Umbilical cord (tissue), 2 donors: ENCODE data around the gene DONSON. TPM values are rescaled to one million over a fixed set of nuclear protein-coding genes. Genes with fewer than 3 reads are reported as not detected.
A peak's percentile ranks its signal among the peaks of the same experiment; 100 is the strongest.

Experiments
- DNase-seq: peaks from one replicate; pipeline ENCODE4 v3.0.0-alpha.2; 2015; ENCODE audit warnings: low spot score
- total RNA-seq: library from RNA; depleted of rRNA; stranded (reverse); fragments of >200 nt; gene quantifications from one replicate; pipeline ENCODE4 v1.2.3, GENCODE V29; 2014; ENCODE audit warnings: low replicate concordance; ENCODE audit not compliant: insufficient read depth

Gene DONSON
- total RNA-seq, 1 donor from 2014 or later: 15.2 TPM

- peak; percentile 86 for DNase-seq
These were observed 46.5 kb downstream of the DONSON start, which contains the start of gene GART for GRCh38 chr21:33541756-33542639. Gene GART, minus strand, starts transcription at chr21:33542117. Its CDS starts 2,802 bp downstream, at chr21:33539315.

GRCh38 chr21:33541105-33541711 lies 47.3 kb downstream of the DONSON start:
- no peak for DNase-seq

- no peak for DNase-seq
These were observed 47.8 kb downstream of the DONSON start for GRCh38 chr21:33540711-33541104.

GRCh38 chr21:33539616-33540015 lies 48.9 kb downstream of the DONSON start:
- no peak for DNase-seq

GRCh38 chr21:33537212-33537611 lies 51.3 kb downstream of the DONSON start:
- no peak for DNase-seq

- DNase-seq: no peak
These were observed 57.5 kb downstream of the DONSON start for GRCh38 chr21:33531007-33531406.

Other genes with a start within 250 kb of the DONSON start
- gene IFNGR2, start 185.3 kb downstream of the DONSON start, total RNA-seq: 85.2 TPM
- gene TMEM50B, start 108.7 kb downstream of the DONSON start, total RNA-seq: 56.3 TPM
- 1.9 TPM for gene DNAJC28, start 97.0 kb downstream of the DONSON start, total RNA-seq
- gene GART, start 46.6 kb downstream of the DONSON start, total RNA-seq: 67.2 TPM
- 134 TPM for gene SON, start 45.6 kb downstream of the DONSON start, total RNA-seq
- gene CRYZL1, start 53.1 kb upstream of the DONSON start, total RNA-seq: 58.3 TPM
- gene ITSN1, start 53.8 kb upstream of the DONSON start, total RNA-seq: 235 TPM